ENCODE results near the gene ARPC1B.

ARPC1B gene

DNA sequence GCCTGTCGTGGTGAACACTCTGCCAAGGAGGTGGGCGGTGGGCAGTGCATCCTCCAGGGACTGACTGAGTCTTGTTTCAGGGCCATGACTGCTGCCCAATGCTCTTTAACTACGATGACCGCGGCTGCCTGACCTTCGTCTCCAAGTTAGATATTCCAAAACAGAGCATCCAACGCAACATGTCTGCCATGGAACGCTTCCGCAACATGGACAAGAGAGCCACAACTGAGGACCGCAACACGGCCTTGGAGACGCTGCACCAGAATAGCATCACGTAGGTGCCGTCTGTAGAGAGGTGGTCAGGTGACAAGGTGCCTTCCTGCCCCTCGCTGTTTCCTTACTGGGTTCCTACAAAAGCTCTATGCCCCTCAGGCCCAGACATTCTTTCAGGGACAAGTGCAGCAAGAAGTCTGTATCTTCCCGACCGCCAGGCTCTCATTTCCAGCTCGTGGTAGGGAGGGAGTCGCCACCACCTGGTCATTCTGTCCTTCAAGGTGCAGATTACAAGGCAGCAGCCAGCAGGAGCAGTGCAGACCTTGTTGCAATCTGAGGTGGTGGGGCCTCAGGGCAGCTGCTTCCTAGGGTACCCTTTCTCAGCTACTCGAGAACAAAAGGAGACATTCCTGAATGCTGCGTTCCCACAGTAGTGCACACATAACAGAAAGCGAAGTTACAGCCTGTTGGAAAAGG is 14.9 kb upstream of the ARPC1B start:
- in situ Hi-C loops (cut with HindIII; ENCODE audit: low sequenced_read_pairs) = no loop called here
- no peak overlapping the region for H3K4me3 ChIP-seq (ENCODE audit: low read depth, low read length)
- TF ChIP-seq, protein P1, sequence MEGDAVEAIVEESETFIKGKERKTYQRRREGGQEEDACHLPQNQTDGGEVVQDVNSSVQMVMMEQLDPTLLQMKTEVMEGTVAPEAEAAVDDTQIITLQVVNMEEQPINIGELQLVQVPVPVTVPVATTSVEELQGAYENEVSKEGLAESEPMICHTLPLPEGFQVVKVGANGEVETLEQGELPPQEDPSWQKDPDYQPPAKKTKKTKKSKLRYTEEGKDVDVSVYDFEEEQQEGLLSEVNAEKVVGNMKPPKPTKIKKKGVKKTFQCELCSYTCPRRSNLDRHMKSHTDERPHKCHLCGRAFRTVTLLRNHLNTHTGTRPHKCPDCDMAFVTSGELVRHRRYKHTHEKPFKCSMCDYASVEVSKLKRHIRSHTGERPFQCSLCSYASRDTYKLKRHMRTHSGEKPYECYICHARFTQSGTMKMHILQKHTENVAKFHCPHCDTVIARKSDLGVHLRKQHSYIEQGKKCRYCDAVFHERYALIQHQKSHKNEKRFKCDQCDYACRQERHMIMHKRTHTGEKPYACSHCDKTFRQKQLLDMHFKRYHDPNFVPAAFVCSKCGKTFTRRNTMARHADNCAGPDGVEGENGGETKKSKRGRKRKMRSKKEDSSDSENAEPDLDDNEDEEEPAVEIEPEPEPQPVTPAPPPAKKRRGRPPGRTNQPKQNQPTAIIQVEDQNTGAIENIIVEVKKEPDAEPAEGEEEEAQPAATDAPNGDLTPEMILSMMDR (IDR thresholded peaks at IDR 0.05; ENCODE audit: low read depth, low read length, missing control alignments) = no peak
- DNase-seq (ENCODE audit: low read depth) = no peak

DNA sequence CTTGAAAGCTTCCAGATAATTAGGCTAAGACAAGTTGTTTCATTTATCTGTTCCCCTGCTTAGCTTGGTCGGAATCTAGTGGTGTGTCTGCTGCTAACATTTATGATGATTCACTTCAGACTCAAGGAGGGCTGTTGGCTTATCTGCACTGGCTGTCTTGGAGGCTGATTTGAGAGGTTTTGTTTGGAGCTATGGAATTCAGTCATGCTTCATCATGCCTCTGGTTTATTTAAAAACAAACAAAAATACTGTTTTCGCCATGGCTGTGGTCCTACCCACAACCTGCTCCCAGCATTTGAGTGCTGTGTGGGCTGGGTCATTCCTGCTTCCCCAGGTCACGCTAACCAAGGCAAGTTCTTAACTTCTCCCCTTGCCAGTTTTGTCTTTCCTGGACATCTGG is 11.7 kb upstream of the ARPC1B start:
- TF ChIP-seq, protein P1 (IDR thresholded peaks at IDR 0.05; ENCODE audit: low read depth, low read length, missing control alignments) = no peak
- peak; percentile 39 for DNase-seq (ENCODE audit: low read depth)
- no peak overlapping the region for H3K4me3 ChIP-seq (ENCODE audit: low read depth, low read length)
- in situ Hi-C loops (cut with HindIII; ENCODE audit: low sequenced_read_pairs) = no loop called here

DNA sequence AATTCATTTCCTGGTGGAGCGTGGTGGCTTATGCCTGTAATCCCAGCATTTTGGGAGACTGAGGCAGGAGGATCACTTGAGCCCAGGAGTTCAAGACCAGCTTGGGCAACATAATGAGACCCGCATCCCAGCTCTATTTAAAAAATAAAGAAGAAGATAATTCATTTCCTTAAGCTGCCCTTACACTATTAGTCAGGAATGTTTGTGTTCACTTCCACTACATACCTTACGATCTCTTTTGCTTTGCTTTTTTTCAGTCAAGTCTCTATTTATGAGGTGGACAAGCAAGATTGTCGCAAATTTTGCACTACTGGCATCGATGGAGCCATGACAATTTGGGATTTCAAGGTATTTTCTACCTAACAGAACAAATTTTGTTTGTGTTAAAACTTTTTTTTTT is 11.2 kb upstream of the ARPC1B start:
- no peak for DNase-seq (ENCODE audit: low read depth)
- TF ChIP-seq, protein P1 (IDR thresholded peaks at IDR 0.05; ENCODE audit: low read depth, low read length, missing control alignments) = no peak
- in situ Hi-C loops (cut with HindIII; ENCODE audit: low sequenced_read_pairs) = no loop called here

DNA sequence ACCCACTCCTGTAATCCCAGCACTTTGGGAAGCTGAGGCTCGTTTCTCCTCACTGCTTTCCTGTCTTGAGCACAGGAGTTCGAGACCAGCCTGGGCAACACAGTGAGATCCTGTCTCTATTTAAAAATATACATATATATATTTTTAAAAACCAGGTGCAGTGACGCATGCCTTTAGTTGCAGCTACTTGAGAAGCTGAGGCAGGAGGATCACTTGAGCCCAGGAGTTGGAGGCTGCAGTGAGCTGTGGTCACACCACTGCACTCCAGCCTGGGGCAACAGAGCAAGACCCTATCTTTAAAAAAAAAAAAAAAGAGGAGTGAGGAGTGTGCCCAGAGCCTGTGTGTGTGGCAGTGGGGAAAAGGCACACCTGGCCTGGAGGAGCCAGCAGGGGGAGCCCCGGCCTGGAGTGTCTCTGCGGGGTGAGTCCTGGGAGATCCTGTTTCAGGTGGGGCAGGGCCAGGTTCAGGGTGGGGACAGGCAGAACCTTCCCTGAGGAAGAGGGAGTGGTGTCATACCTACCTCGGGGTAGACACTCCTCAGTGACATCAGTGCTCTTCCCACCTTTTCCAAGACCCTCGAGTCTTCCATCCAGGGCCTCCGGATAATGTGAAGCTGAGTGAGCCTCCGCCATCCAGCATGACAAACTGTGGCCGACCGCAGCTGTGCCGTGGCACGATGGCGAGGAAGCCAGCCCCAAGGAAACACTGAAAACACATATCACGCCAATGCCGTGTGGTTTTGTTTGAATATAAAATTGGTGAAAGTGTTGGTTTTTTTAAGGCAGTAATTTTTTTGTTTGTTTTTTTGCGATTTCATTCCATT is 9.0 kb upstream of the ARPC1B start:
- TF ChIP-seq, protein P1 (IDR thresholded peaks at IDR 0.05; ENCODE audit: low read depth, low read length, missing control alignments) = peak; percentile 59
- DNase-seq (ENCODE audit: low read depth) = no peak
- H3K4me3 ChIP-seq (ENCODE audit: low read depth, low read length) = no peak overlapping the region
- in situ Hi-C loops (cut with HindIII; ENCODE audit: low sequenced_read_pairs) = no loop called here

More for the DNA sequence above, 11.2 kb upstream of the ARPC1B start:
- H3K4me3 ChIP-seq (ENCODE audit: low read depth, low read length) = no peak overlapping the region

DNA sequence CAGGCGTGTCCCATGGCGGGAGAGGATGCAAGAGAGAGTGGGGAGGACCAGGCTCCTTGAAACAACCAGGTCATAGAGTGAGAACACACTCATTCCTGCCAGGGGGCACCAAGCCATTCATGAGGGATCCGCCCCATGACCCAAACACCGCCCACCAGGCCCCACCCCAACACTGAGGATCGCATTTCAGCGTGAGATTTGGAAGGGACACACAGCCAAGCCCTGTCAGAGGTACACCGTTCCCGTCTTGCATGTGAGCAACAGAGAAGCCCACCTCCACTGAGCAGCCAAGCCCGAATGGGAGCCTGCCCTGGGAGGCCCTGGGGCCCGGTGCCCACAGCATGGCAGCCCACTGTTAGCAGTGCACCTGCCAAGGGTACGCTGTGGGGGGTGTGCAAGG is 7.9 kb upstream of the ARPC1B start:
- in situ Hi-C loops (cut with HindIII; ENCODE audit: low sequenced_read_pairs) = no loop called here
- H3K4me3 ChIP-seq (ENCODE audit: low read depth, low read length) = no peak overlapping the region
- no peak for DNase-seq (ENCODE audit: low read depth)
- TF ChIP-seq, protein P1 (IDR thresholded peaks at IDR 0.05; ENCODE audit: low read depth, low read length, missing control alignments) = no peak

DNA sequence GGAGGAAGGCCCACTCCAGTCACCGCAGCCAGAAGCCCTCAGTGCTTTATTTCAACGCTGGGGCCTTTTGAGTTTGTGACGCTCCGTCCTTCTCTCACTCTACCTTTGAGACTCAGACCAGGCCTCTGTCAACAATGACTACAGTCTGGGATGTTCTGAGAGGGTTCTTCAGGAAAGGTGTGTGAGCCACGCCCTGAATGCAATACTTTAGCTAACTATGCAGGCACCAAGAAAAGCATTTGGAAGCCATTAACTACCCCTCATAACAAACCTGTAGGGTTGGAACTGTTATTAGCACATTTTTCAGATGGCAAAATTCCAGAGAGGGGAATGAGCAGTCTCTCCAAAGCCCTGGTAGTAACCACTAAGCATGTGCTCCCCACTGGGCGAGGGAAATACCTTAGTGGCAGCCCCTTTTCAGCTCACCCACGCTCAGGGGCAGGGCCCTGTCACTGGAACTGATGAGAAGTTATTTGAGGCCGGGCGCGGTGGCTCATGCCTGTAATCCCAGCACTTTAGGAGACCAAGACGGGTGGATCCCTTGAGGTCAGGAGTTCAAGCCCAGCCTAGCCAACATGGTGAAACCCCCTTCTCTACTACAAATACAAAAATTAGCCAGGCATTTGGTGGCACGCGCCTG is 5.7 kb upstream of the ARPC1B start:
- TF ChIP-seq, protein P1 (IDR thresholded peaks at IDR 0.05; ENCODE audit: low read depth, low read length, missing control alignments) = no peak
- H3K4me3 ChIP-seq (ENCODE audit: low read depth, low read length) = no peak overlapping the region
- in situ Hi-C loops (cut with HindIII; ENCODE audit: low sequenced_read_pairs) = no loop called here
- peak; percentile 34 for DNase-seq (ENCODE audit: low read depth)
